Astrocyte of the hippocampus (primary cell): Measurements from ENCODE around the gene ZNF17.

Source experiments
- DNase-seq: peaks from one replicate; pipeline ENCODE4 v3.0.0; 2011; ENCODE audit warnings: low read depth, low spot score

The ZNF17 gene

DNA sequence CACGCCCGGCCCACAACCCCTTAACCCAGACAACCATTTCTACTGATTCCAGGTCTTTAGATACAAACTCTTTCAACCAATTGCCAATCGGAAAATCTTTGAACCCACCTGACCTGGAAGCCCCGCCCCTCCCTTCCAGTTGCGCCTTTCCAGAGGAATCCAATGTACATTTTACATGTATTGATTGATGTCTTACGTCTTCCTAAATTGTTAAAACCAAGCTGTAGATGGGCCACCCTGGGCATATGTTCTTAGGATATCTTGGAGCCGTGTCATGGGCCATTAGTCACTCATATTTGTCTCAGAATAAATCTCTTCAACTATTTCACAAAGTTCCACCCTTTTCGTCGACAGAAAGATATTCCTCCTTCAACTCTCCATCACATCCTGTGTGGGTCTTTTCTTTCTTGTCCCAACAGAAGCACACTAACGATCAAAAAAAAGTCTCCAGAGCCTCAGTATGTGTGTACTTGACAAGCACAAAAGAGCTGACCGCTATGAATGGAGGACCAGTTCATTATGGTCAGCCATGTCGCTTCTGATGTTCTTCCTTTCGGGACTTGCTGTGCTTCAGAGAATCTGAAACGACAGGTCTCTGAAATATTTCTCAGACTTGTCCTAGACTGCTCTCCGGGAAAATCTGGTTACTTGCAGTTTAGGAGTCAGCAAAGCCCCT lies 23.6 kb downstream of the ZNF17 start:
- DNase-seq: no peak

DNA sequence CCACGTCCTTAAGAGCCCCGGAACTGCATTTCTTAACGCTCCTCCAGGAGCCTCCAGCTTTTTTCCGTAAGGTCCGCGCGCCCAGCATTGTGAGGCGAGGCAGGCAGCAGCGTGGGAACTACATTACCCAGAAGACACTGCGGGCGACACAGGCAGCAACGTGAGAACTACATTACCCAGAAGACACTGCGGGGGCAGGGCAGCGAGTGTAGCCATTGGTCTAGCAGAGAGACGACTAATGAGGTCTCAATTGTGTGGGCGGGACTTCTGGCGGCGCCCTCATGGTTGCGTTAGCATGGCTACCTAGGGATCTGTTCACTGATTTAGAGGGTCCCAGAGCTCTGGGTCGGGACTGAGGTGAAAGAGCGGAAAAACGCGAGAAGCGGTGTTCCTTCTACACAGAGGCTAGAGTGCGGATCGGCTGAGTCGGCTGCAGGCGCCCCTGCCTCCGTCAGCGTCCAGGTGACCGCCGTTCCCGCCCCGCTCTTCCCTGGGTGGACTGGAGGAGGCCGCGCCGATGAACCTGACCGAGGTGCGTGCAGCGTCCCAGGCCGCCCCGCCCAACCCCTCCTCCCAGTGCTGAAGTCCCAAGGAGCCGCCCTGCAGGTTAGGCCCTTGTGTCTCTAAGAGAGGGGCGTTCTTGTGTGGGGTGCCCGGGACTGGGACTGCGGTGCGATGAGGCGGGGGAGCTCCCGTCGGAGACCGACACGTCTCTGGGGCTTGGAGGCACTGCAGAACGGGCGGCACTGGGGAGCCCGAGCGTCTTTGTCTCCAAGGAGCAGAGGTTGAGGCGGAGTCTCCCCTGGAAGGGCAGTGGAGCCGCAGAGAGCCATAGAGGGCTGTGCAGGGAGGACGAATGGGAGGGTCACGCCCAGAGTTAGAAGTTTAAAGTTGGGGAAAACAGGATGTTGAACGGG lies 24.4 kb downstream of the ZNF17 start, which contains the start of gene ZNF749:
Gene ZNF749, plus strand, starts transcription at position 264 of the 917 bp plus-strand sequence. Its CDS starts 254 bp downstream, at position 518.
- peak; percentile 99 for DNase-seq

DNA sequence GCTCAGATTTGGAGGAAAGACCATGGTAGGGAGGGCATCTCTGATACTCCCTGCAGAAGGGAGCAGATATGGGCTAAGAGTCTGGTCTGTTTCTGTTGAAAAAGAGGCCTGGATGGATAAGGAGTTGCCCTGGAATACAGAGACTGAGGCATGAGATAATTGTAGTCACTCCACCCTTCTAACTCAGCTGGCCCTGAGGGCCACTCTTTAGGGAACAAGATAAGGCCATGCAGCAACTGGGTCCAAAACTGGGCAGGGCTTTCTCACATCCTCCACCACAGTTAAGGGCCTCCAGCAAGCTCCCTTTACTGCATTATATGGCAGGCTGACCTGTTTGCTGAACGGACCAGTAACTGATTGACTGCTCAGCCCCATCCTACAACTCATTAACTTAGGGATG lies 25.5 kb downstream of the ZNF17 start:
- no peak for DNase-seq

DNA sequence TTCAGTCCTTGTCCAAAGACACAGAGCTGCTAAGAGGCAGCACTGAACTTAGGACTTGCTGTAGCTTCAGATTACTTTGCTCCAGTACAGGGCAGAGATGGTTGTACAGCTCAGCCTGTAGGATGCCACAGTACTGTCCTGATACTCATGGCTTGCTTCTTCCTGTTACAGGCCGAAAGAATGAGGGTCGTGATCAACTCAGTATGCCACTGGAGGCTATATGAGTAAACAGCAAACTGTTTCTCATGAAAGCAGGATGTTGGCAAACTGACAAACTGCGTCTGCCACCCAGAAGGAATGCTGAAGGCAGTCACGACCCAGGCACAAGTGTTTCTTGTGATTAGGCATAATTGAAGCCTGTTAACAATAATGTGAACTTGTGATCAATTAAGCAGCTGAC lies 27.0 kb downstream of the ZNF17 start:
- DNase-seq: peak; percentile 13

DNA sequence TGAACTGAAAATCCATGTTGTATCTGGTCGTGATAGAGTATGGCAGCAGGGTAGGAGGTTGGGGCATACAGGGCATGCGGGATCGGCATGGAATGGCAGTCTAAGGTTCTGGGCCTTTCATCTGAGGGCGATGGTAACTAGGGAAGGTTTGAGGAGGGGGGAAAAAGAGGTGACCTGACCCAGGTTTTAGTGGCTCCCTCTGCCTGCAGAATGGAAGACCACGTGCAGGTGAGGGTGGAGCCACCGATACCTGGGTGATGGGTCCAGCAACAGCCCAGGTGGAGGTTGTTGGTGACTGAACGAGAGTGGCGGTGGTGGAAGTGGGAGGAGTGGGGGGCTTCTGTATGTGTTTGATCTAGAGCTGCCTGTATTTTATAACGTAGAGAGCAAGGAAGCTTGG lies 28.0 kb downstream of the ZNF17 start:
- no peak for DNase-seq

DNA sequence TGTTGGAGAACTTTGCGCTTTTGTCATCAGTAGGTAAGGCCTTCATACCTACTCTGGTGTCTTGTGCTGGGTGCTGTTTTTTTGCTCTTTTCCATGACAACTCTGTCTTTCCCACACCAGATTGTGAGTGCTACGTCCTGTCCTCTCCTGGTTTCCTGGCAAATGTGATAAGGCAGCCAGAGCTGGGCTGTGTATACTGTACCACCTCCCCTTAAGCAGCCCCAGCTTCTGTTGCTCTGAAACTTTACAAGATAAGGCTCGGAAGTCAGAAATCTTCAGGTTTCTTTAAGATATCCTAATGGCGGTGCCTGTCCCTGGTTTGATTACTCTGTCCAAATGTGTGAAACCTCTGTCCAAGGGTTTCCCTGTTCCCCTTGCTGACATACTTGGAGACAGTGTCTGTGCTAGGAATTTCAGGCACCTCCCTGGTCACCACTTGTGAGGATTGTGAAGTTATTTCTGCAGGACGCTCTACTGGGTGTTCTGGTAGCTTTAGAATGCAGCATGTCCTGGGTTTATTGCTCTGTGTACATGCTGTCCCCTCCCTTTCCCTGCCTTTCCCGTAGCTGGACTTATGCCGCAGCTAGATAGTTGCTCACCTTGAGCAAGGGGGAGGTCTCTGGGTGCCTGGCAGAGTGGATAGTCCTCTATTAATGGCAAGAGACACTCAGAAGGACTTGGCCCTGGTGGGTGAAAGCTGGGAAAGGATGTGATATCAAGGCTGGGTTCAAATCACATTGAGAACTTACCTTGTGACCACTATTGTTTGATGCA lies 31.2 kb downstream of the ZNF17 start:
- DNase-seq: no peak

DNA sequence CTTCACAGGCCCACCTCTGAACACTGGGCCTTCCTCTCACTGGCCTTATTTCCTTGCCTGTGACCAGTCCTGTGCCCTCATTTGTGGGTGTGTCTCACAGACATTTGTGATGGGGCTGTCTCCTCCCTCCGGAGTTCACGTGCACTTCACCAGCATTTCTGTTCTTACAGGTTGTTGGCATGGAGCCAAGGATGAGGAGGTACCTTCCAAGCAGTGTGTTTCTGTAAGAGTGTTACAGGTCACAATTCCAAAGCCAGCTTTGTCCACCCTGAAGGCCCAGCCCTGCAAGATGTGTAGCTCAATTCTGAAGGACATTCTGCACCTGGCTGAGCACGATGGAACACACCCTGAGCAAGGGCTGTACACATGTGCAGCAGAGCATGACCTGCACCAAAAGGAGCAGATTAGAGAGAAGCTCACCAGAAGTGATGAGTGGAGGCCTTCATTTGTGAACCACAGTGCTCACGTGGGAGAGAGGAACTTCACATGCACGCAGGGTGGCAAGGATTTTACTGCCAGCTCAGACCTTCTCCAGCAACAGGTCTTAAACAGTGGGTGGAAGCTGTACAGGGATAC lies 32.2 kb downstream of the ZNF17 start:
- no peak for DNase-seq

DNA sequence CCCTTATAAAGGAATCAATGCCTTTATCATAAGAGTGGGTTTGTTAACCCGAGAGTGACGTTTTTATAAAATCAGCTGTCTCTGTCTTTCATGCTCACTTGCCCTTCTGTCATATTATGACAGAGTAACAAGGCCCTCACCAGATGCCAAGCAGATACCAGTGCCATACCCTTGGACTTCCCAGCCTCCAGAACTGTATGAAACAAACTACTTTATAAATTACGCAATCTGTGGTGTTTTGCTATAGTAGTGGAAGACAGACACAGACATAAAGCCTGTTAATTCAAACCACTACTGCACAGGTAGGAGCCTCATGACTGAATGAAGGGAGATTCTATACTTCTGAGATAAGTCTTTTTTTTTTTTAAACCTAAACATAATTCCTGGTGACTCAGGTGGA lies 41.3 kb downstream of the ZNF17 start:
- no peak for DNase-seq

DNA sequence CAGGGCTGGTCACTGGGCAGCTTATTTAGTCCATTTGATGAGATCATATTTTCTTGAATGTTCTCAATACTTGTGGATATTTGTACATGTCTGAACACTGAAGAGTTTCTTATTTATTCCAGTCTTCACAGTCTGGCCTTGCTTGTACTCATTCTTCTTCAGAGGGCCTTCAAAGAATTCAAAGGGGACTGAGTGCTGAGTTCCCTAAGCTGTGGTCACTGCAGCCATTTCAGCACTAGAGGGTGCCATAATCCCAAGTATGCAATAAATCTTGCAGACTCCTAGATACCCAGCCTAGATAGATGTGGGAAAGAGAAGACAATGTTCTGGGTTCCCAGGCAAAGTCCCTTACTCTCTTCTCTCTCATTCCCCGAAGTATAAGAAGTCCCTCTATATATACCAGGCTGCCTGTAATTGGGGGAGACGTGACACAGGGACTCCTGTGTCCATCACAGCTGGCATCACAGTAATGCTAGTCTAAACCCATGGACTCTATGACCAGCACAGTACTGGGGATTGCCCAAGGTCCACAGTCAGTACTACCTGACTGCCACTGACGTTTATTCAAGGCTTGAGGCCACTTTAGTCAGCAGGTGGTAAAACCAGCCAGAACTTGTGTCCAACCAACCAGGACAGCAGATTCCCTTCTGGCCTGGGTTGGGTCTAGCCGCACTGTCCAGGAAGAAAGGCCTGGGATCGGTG lies 54.9 kb downstream of the ZNF17 start:
- DNase-seq: no peak

DNA sequence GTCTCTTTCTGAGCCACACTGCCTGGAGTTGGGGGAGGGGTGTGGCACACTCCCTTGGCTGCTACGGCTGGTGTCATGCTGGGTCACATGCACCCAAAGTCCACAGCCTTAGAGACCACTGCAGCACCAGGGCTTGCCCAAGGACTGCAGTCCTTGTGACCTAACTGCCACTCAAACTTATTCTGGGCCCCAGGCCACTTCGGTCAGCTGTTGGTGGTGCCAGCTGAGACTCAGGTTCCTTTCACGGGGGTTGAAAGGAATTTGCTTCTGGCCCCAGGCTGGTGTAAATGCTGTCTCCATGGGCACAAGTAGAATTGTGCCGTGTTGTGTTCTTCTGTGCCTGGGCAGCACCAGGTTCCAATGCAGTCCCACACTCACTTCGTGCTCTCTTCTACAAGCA lies 55.5 kb downstream of the ZNF17 start:
- no peak for DNase-seq
